Neuronal stem cell (in vitro differentiated cells): ENCODE measurements around the gene GPC5.

Experiments
- DNase-seq: peaks from one replicate; pipeline ENCODE4 v3.0.0-alpha.2; 2013; ENCODE audit warnings: low spot score
- H2AFZ ChIP-seq: one replicate; pipeline ENCODE4 v1.6.1; 2013; ENCODE audit warnings: mild to moderate bottlenecking, low read length, inconsistent platforms
- H2AK5ac ChIP-seq: 2 replicates; pipeline ENCODE4 v1.6.1; 2013; ENCODE audit warnings: low read depth, mild to moderate bottlenecking, inconsistent platforms, low read length, moderate library complexity, mixed read lengths
- H2BK120ac ChIP-seq: 2 replicates; pipeline ENCODE4 v1.6.1; 2013; ENCODE audit warnings: low read depth, mild to moderate bottlenecking, inconsistent platforms, low read length, moderate library complexity, mixed read lengths
- H2BK12ac ChIP-seq: one replicate; pipeline ENCODE4 v1.6.1; 2013; ENCODE audit warnings: low read length, inconsistent platforms
- H2BK15ac ChIP-seq: 2 replicates; pipeline ENCODE4 v1.6.1; 2013; ENCODE audit warnings: mild to moderate bottlenecking, low read length, inconsistent platforms, mixed read lengths
- H2BK5ac ChIP-seq: one replicate; pipeline ENCODE4 v1.6.1; 2013; ENCODE audit warnings: inconsistent platforms, mild to moderate bottlenecking, low read length, moderate library complexity
- H3K14ac ChIP-seq: one replicate; pipeline ENCODE4 v1.6.1; 2013; ENCODE audit warnings: low read length, inconsistent platforms
- H3K18ac ChIP-seq: 2 replicates; pipeline ENCODE4 v1.6.1; 2013; ENCODE audit warnings: low read length, inconsistent platforms
- H3K23ac ChIP-seq: 2 replicates; pipeline ENCODE4 v1.6.1; 2013; ENCODE audit warnings: low read depth, mild to moderate bottlenecking, mixed read lengths, low read length, inconsistent platforms; ENCODE audit not compliant: poor library complexity
- H3K27ac ChIP-seq: replicated peaks from 3 replicates; pipeline ENCODE4 v1.5.1; 2013; ENCODE audit warnings: low read length, inconsistent platforms
- H3K27me3 ChIP-seq, 3 experiments: 2 replicates each; pipeline ENCODE4 v1.6.1; 2013; ENCODE audit warnings: low read length in 3 of 3, mild to moderate bottlenecking in 2 of 3, inconsistent platforms in 1 of 3, low read depth in 1 of 3, mixed read lengths in 1 of 3, moderate library complexity in 1 of 3; ENCODE audit not compliant: control insufficient read depth in 3 of 3, insufficient read depth in 3 of 3
- H3K36me3 ChIP-seq, 2 donors: replicated peaks in 1 of 2; 2 replicates each; pipeline ENCODE4 v1.6.1; 2013; ENCODE audit warnings: low read length in 2 of 2; ENCODE audit not compliant: control insufficient read depth in 2 of 2, insufficient read depth in 2 of 2
- H3K4ac ChIP-seq: 2 replicates; pipeline ENCODE4 v1.6.1; 2013; ENCODE audit warnings: inconsistent platforms, mild to moderate bottlenecking, low read length, moderate library complexity
- H3K4me1 ChIP-seq, 2 donors: 1 replicate in 1 of 2; 2 replicates in 1 of 2; pipeline ENCODE4 v1.6.1; 2013; ENCODE audit warnings: low read length in 2 of 2, low read depth in 1 of 2; ENCODE audit not compliant: control insufficient read depth in 2 of 2, insufficient read depth in 1 of 2
- H3K4me2 ChIP-seq: one replicate; pipeline ENCODE4 v1.6.1; 2013; ENCODE audit warnings: mild to moderate bottlenecking, low read length, inconsistent platforms; ENCODE audit not compliant: insufficient read depth, poor library complexity, severe bottlenecking
- H3K4me3 ChIP-seq, 2 donors: 2 replicates each; pipeline ENCODE4 v1.5.1; 2013; ENCODE audit warnings: low read length in 2 of 2, mild to moderate bottlenecking in 2 of 2, inconsistent platforms in 1 of 2, moderate library complexity in 1 of 2
- H3K79me1 ChIP-seq: one replicate; pipeline ENCODE4 v1.6.1; 2013; ENCODE audit warnings: low read depth, mild to moderate bottlenecking, inconsistent platforms, low read length, moderate library complexity
- H3K9ac ChIP-seq: one replicate; pipeline ENCODE4 v1.6.1; 2013; ENCODE audit warnings: mild to moderate bottlenecking, low read depth, low read length, inconsistent platforms; ENCODE audit not compliant: poor library complexity
- H3K9me3 ChIP-seq, 2 donors: replicated peaks in 1 of 2; 2 replicates each; pipeline versions ENCODE3 to v1.6.1; 2013; ENCODE audit warnings: low read length in 2 of 2, mild to moderate bottlenecking in 2 of 2, inconsistent platforms in 1 of 2, low read depth in 1 of 2, mixed read lengths in 1 of 2, moderate library complexity in 1 of 2; ENCODE audit not compliant: control insufficient read depth in 2 of 2, insufficient read depth in 1 of 2
- H4K8ac ChIP-seq: one replicate; pipeline ENCODE4 v1.6.1; 2013; ENCODE audit warnings: low read depth, mild to moderate bottlenecking, inconsistent platforms, low read length, moderate library complexity
- H4K91ac ChIP-seq: one replicate; pipeline ENCODE4 v1.6.1; 2013; ENCODE audit warnings: low read length, low read depth, mild to moderate bottlenecking, inconsistent platforms; ENCODE audit not compliant: poor library complexity
- WGBS, 2 donors: extraction: QIAGEN DNeasy Blood & Tissue Kit; methylation state at CpG; one replicate each; pipeline ENCODE4 v1.1.7; 2013; ENCODE audit warnings: missing lambda C conversion rate in 2 of 2, mixed read lengths in 1 of 2; ENCODE audit not compliant: insufficient read length in 2 of 2, insufficient replicate concordance in 1 of 2; ENCODE audit errors: extremely low coverage in 2 of 2; 5-methylcytosine and 5-hydroxymethylcytosine counted together

The GPC5 gene

GRCh38 chr13:91375116-91375729, 23.2 kb upstream of the GPC5 start:
- H4K8ac ChIP-seq, result no peak overlapping the region
- H2BK5ac ChIP-seq, result no peak overlapping the region
- H3K9me3 ChIP-seq, result no peaks in the 10 kb centered on the region
- no peak overlapping the region for H2BK120ac ChIP-seq
- H2AFZ ChIP-seq, result no peak overlapping the region
- no peak overlapping the region for H3K27ac ChIP-seq
- no peaks in the 10 kb centered on the region for H3K4me1 ChIP-seq
- no peaks in the 10 kb centered on the region for H3K36me3 ChIP-seq
- no peak overlapping the region for H2AK5ac ChIP-seq
- no peak overlapping the region for H3K14ac ChIP-seq
- no peak overlapping the region for H3K9ac ChIP-seq
- H2BK12ac ChIP-seq, result no peak overlapping the region
- no peak overlapping the region for H3K4me2 ChIP-seq
- no CpG with 5 or more reads among the region's 4 CpGs for WGBS, 2 donors
- H3K4ac ChIP-seq, result no peak overlapping the region
- H4K91ac ChIP-seq, result no peak overlapping the region
- no peak for DNase-seq
- H3K79me1 ChIP-seq, result no peaks in the 10 kb centered on the region
- no peaks in the 10 kb centered on the region for H3K27me3 ChIP-seq
- no peak overlapping the region for H3K4me3 ChIP-seq
- no peak overlapping the region for H2BK15ac ChIP-seq
- no peak overlapping the region for H3K18ac ChIP-seq
- no peak overlapping the region for H3K23ac ChIP-seq

GRCh38 chr13:91381371-91381770, 17.1 kb upstream of the GPC5 start:
- no peak overlapping the region for H3K4me2 ChIP-seq

GRCh38 chr13:91383836-91384235, 14.6 kb upstream of the GPC5 start:
- Histone ChIP-seq H4K8ac (no peak overlapping the region), H3K27me3 (peaks cover 0 to 9% (median 0%) of the 10 kb centered on the region in 3 experiments), H3K27ac (no peak overlapping the region), H3K9ac (no peak overlapping the region), H3K23ac (no peak overlapping the region), H2AFZ (no peak overlapping the region), H2AK5ac (no peak overlapping the region), H3K9me3 (no peaks in the 10 kb centered on the region), H2BK15ac (no peak overlapping the region), H3K4me3 (no peak overlapping the region), H3K36me3 (no peaks in the 10 kb centered on the region), H3K14ac (no peak overlapping the region), H3K4me1 (no peaks in the 10 kb centered on the region), H3K4ac (no peak overlapping the region), H3K4me2 (no peak overlapping the region), H4K91ac (no peak overlapping the region), H2BK120ac (no peak overlapping the region), H2BK12ac (no peak overlapping the region), H3K79me1 (no peaks in the 10 kb centered on the region), H3K18ac (no peak overlapping the region), H2BK5ac (no peak overlapping the region)
- no peak for DNase-seq
- 100% methylated on average over 2 of the region's 4 CpGs for WGBS, 2 donors

More at GRCh38 chr13:91381371-91381770, 17.1 kb upstream of the GPC5 start:
- Histone ChIP-seq H2AFZ (no peak overlapping the region), H3K36me3 (no peaks in the 10 kb centered on the region), H3K4me3 (no peak overlapping the region), H2BK5ac (no peak overlapping the region), H3K4me1 (no peaks in the 10 kb centered on the region), H4K91ac (no peak overlapping the region), H3K9me3 (no peaks in the 10 kb centered on the region), H3K14ac (no peak overlapping the region), H3K23ac (no peak overlapping the region), H3K27ac (no peak overlapping the region), H3K18ac (no peak overlapping the region), H2BK15ac (no peak overlapping the region), H2BK120ac (no peak overlapping the region), H3K79me1 (no peaks in the 10 kb centered on the region), H2AK5ac (no peak overlapping the region), H2BK12ac (no peak overlapping the region), H3K4ac (no peak overlapping the region), H3K27me3 (peaks cover 0 to 4% (median 0%) of the 10 kb centered on the region in 3 experiments), H3K9ac (no peak overlapping the region), H4K8ac (no peak overlapping the region)
- DNase-seq, result no peak

- Histone ChIP-seq H3K23ac (no peak overlapping the region), H4K91ac (no peak overlapping the region), H2AFZ (no peak overlapping the region), H4K8ac (no peak overlapping the region), H2BK120ac (no peak overlapping the region), H3K27ac (no peak overlapping the region), H3K36me3 (no peaks in the 10 kb centered on the region), H3K9ac (no peak overlapping the region), H3K9me3 (no peaks in the 10 kb centered on the region), H3K79me1 (no peaks in the 10 kb centered on the region), H3K4me1 (no peaks in the 10 kb centered on the region), H3K27me3 (peaks cover 0 to 9% (median 0%) of the 10 kb centered on the region in 3 experiments), H2BK5ac (no peak overlapping the region), H3K4ac (no peak overlapping the region), H3K4me3 (no peak overlapping the region), H3K14ac (no peak overlapping the region), H3K4me2 (no peak overlapping the region), H2BK12ac (no peak overlapping the region), H3K18ac (no peak overlapping the region), H2AK5ac (no peak overlapping the region), H2BK15ac (no peak overlapping the region)
- no CpG with 5 or more reads among the region's 2 CpGs for WGBS, 2 donors
- DNase-seq, result no peak
These were observed 13.5 kb upstream of the GPC5 start for GRCh38 chr13:91384896-91385295.
